GM19238 (cell line): Measurements from ENCODE around the gene HNF4A.

Source experiments
- DNase-seq: peaks from one replicate; pipeline ENCODE4 v3.0.0; 2011; ENCODE audit warnings: low spot score; ENCODE audit not compliant: insufficient read length

Gene HNF4A

GRCh38 chr20:44424039-44424495 lies 68.6 kb downstream of the HNF4A start:
- no peak for DNase-seq

DNA sequence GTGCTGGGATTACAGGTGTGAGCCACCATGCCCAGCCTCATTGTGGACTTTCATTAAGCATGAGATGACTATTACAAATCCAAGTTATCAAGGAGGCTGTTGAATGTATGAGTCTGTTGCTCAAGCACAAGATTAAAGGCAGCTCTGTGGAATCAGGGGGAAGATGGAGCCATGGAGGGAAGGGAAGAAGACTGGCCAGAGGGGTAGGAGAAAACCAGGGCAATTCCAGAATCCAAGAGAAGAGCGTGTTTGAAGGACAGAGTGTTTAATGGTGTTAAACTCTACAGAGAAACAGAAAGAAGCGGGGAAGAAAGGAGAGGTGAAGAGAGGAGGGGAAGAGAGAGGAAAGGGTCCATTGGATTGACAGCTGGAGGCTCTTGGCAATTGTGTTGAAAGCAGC lies 70.4 kb downstream of the HNF4A start:
- no peak for DNase-seq

GRCh38 chr20:44426879-44427790 lies 71.6 kb downstream of the HNF4A start:
- DNase-seq = no peak

DNA sequence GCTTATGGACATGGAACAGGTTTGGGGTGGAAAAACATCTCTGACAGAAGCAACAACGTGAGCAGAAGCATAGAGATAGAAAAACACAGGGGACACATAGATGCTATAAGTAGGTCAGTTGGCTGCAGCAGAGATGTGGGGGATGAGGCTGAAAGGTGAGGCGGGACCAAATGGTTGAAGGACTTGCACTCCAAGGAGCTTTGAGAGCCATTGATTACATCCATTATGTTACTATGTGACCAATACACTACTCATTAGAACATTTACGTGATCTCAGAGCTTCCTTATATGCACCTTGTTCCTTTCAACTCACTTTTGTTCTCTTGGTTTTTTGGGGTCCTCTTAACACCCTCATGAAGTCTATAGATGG lies 72.3 kb downstream of the HNF4A start:
- no peak for DNase-seq

- no peak for DNase-seq
Observed at GRCh38 chr20:44428174-44429016, 72.9 kb downstream of the HNF4A start.

DNA sequence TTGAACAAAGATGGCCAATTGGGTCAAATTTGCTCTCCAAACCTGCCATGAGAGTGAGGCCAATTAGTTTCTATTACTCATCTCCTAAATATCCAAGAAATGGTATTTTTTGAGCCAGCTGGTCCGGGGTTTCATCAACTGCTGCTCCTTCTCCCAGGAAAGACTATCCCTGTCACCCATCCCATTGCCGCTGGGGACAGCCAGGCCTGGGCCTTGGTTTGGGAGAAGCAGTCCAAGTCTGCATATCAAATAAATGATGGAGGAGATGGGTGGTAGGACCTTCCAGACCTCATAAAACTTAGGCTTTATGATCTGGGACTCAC lies 73.5 kb downstream of the HNF4A start:
- DNase-seq = no peak

DNA sequence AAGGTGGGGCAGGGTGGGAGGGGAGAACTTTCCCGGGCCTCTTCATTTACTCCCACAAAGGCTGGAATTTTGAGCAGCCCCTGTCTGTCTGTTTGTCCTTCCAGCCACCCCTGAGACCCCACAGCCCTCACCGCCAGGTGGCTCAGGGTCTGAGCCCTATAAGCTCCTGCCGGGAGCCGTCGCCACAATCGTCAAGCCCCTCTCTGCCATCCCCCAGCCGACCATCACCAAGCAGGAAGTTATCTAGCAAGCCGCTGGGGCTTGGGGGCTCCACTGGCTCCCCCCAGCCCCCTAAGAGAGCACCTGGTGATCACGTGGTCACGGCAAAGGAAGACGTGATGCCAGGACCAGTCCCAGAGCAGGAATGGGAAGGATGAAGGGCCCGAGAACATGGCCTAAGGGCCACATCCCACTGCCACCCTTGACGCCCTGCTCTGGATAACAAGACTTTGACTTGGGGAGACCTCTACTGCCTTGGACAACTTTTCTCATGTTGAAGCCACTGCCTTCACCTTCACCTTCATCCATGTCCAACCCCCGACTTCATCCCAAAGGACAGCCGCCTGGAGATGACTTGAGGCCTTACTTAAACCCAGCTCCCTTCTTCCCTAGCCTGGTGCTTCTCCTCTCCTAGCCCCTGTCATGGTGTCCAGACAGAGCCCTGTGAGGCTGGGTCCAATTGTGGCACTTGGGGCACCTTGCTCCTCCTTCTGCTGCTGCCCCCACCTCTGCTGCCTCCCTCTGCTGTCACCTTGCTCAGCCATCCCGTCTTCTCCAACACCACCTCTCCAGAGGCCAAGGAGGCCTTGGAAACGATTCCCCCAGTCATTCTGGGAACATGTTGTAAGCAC lies 74.1 kb downstream of the HNF4A start:
- no peak for DNase-seq

DNA sequence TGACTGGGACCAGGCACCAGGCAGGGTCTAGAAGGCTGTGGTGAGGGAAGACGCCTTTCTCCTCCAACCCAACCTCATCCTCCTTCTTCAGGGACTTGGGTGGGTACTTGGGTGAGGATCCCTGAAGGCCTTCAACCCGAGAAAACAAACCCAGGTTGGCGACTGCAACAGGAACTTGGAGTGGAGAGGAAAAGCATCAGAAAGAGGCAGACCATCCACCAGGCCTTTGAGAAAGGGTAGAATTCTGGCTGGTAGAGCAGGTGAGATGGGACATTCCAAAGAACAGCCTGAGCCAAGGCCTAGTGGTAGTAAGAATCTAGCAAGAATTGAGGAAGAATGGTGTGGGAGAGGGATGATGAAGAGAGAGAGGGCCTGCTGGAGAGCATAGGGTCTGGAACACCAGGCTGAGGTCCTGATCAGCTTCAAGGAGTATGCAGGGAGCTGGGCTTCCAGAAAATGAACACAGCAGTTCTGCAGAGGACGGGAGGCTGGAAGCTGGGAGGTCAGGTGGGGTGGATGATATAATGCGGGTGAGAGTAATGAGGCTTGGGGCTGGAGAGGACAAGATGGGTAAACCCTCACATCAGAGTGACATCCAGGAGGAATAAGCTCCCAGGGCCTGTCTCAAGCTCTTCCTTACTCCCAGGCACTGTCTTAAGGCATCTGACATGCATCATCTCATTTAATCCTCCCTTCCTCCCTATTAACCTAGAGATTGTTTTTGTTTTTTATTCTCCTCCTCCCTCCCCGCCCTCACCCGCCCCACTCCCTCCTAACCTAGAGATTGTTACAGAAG lies 75.0 kb downstream of the HNF4A start:
- no peak for DNase-seq

DNA sequence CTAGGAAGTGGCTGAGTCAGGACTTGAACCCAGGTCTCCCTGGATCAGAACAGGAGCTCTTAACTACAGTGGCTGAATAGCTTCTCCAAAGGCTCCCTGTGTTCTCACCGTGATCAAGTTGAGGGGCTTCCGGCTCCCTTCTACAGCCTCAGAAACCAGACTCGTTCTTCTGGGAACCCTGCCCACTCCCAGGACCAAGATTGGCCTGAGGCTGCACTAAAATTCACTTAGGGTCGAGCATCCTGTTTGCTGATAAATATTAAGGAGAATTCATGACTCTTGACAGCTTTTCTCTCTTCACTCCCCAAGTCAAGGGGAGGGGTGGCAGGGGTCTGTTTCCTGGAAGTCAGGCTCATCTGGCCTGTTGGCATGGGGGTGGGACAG lies 75.6 kb downstream of the HNF4A start:
- no peak for DNase-seq

GRCh38 chr20:44431502-44432234 lies 76.2 kb downstream of the HNF4A start:
- no peak for DNase-seq

- no peak for DNase-seq
Observed at GRCh38 chr20:44432618-44433577, 77.4 kb downstream of the HNF4A start.

GRCh38 chr20:44433751-44434538 lies 78.4 kb downstream of the HNF4A start:
- no peak for DNase-seq

DNA sequence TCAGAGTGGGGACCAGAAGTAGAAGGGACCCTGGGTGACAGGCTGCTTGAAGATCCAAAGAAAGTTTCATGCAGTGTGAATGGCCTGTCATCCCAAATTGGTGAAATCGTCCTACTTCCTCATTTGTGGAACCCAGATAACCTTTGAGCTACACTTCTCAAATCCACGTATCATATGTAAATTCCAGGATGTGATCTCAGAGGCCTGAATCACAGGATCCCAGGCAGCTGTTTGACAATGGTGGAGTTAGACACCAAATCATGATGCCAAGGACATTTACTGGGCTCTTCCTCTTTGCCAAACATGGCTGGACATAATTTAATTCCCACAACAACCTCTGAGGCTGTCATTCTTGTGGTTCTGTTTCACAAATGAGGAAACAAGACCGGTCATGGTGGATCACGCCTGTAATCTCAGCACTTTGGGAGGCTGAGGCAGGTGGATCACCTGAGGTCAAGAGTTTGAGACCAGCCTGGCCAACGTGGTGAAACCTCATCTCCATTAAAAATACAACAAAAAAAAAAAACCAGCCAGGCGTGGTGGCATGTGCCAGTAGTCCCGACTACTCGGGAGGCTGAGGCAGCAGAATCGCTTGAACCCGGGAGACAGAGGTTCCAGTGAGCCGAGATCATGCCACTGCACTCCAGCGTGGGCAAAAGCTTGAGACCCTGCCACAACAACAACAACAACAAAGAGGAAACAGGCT lies 80.3 kb downstream of the HNF4A start:
- no peak for DNase-seq

- no peak for DNase-seq
Observed at GRCh38 chr20:44436393-44436792, 80.9 kb downstream of the HNF4A start.

DNA sequence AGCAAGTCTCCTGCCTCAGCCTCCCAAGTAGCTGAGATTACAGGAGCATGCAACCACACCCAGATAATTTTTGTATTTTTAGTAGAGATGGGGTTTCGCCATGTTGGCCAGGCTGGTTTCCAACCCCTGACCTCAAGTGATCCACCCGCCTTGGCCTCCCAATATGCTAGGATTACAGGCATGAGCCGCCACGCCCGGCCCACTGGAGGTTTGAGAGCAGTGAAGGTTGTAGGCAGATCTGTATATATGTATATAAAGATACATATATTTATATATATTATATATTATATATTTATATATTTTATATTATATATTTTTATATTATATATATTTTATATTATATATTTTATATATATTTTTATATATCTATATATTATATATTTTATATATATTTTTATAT lies 82.0 kb downstream of the HNF4A start:
- no peak for DNase-seq

GRCh38 chr20:44438782-44439181 lies 83.3 kb downstream of the HNF4A start:
- DNase-seq = no peak

GRCh38 chr20:44439318-44439717 lies 83.8 kb downstream of the HNF4A start:
- DNase-seq = no peak
